H9 (cell line): Measurements from ENCODE around the gene ROR1. TPM values are rescaled to one million over a fixed set of nuclear protein-coding genes. Genes with fewer than 3 reads are reported as not detected.

ENCODE experiments used
- DNase-seq: peaks from one replicate; pipeline ENCODE4 v3.0.0-alpha.2; 2017
- H2AFZ ChIP-seq: one replicate; pipeline ENCODE4 v1.6.1; 2013; ENCODE audit warnings: mild to moderate bottlenecking, low read length, control low read depth, moderate library complexity
- H2AK5ac ChIP-seq: 2 replicates; pipeline ENCODE4 v1.6.1; 2013; ENCODE audit warnings: low read length, control low read depth, mixed read lengths; ENCODE audit not compliant: insufficient read length
- H2BK120ac ChIP-seq: one replicate; pipeline ENCODE4 v1.6.1; 2013; ENCODE audit warnings: low read depth, mild to moderate bottlenecking, low read length, control low read depth, inconsistent platforms; ENCODE audit not compliant: poor library complexity, severe bottlenecking
- H2BK12ac ChIP-seq: 2 replicates; pipeline ENCODE4 v1.6.1; 2013; ENCODE audit warnings: low read length, control low read depth, mixed read lengths, low read depth; ENCODE audit not compliant: insufficient read length
- H2BK15ac ChIP-seq: 2 replicates; pipeline ENCODE4 v1.6.1; 2013; ENCODE audit warnings: low read depth, low read length, control low read depth
- H2BK20ac ChIP-seq: one replicate; pipeline ENCODE4 v1.6.1; 2013; ENCODE audit warnings: low read depth, mild to moderate bottlenecking, low read length, control low read depth, inconsistent platforms; ENCODE audit not compliant: poor library complexity, severe bottlenecking
- H2BK5ac ChIP-seq: 2 replicates; pipeline ENCODE4 v1.6.1; 2013; ENCODE audit warnings: low read length, control low read depth, mixed read lengths; ENCODE audit not compliant: insufficient read length
- H3K14ac ChIP-seq: 2 replicates; pipeline ENCODE4 v1.6.1; 2013; ENCODE audit warnings: low read length, control low read depth; ENCODE audit not compliant: insufficient read depth
- H3K18ac ChIP-seq: 2 replicates; pipeline ENCODE4 v1.6.1; 2013; ENCODE audit warnings: low read depth, mild to moderate bottlenecking, mixed read lengths, low read length, control low read depth; ENCODE audit not compliant: insufficient read length
- H3K23ac ChIP-seq: 2 replicates; pipeline ENCODE4 v1.6.1; 2013; ENCODE audit warnings: low read length, control low read depth, mixed read lengths, low read depth; ENCODE audit not compliant: insufficient read length
- H3K23me2 ChIP-seq: 2 replicates; pipeline ENCODE4 v1.6.1; 2013; ENCODE audit warnings: low read depth, mild to moderate bottlenecking, mixed read lengths, low read length, control low read depth; ENCODE audit not compliant: insufficient read length, poor library complexity, severe bottlenecking
- H3K27ac ChIP-seq: 2 replicates; pipeline ENCODE4 v1.5.1; 2013; ENCODE audit warnings: low read length, control low read depth, mixed read lengths, low read depth; ENCODE audit not compliant: insufficient read length
- H3K27me3 ChIP-seq: 2 replicates; pipeline ENCODE4 v1.6.1; 2013; ENCODE audit warnings: low read length, control low read depth, inconsistent platforms; ENCODE audit not compliant: insufficient read depth
- H3K4ac ChIP-seq: 2 replicates; pipeline ENCODE4 v1.6.1; 2013; ENCODE audit warnings: low read depth, mild to moderate bottlenecking, control low read depth, inconsistent platforms, low read length, moderate library complexity
- H3K4me1 ChIP-seq: 2 replicates; pipeline ENCODE4 v1.6.1; 2013; ENCODE audit warnings: low read length, control low read depth, inconsistent platforms; ENCODE audit not compliant: insufficient read depth
- H3K4me2 ChIP-seq: 2 replicates; pipeline ENCODE4 v1.6.1; 2013; ENCODE audit warnings: low read length, control low read depth, mixed read lengths; ENCODE audit not compliant: insufficient read length, insufficient read depth
- H3K56ac ChIP-seq: 2 replicates; pipeline ENCODE4 v1.6.1; 2013; ENCODE audit warnings: low read depth, mild to moderate bottlenecking, mixed read lengths, low read length, control low read depth; ENCODE audit not compliant: insufficient read length
- H3K79me1 ChIP-seq: 2 replicates; pipeline ENCODE4 v1.6.1; 2013; ENCODE audit warnings: low read depth, mild to moderate bottlenecking, moderate library complexity, low read length, control low read depth, inconsistent platforms; ENCODE audit not compliant: insufficient read depth, poor library complexity, severe bottlenecking
- H3K79me2 ChIP-seq: 2 replicates; pipeline ENCODE4 v1.6.1; 2013; ENCODE audit warnings: low read length, control low read depth, inconsistent platforms; ENCODE audit not compliant: insufficient read depth
- H3K9ac ChIP-seq: 2 replicates; pipeline ENCODE4 v1.6.1; 2013; ENCODE audit warnings: low read length, control low read depth, mixed read lengths; ENCODE audit not compliant: insufficient read length; ENCODE audit errors: extremely low read depth
- H3K9me3 ChIP-seq: one replicate; pipeline ENCODE4 v1.6.1; 2013; ENCODE audit warnings: low read depth, low read length, inconsistent platforms; ENCODE audit not compliant: control insufficient read depth
- H3T11ph ChIP-seq: one replicate; pipeline ENCODE4 v1.6.1; 2013; ENCODE audit warnings: mild to moderate bottlenecking, low read length, control low read depth, inconsistent platforms
- H4K20me1 ChIP-seq: one replicate; pipeline ENCODE4 v1.6.1; 2013; ENCODE audit not compliant: control insufficient read depth, insufficient read length, insufficient read depth
- H4K5ac ChIP-seq: 2 replicates; pipeline ENCODE4 v1.6.1; 2013; ENCODE audit warnings: low read depth, mild to moderate bottlenecking, mixed read lengths, low read length, control low read depth; ENCODE audit not compliant: insufficient read length
- H4K8ac ChIP-seq: replicated peaks from 2 replicates; pipeline ENCODE4 v1.6.1; 2013; ENCODE audit warnings: low read length, control low read depth, mixed read lengths, low read depth; ENCODE audit not compliant: insufficient read length
- H4K91ac ChIP-seq: 2 replicates; pipeline ENCODE4 v1.6.1; 2013; ENCODE audit warnings: low read depth, mild to moderate bottlenecking, moderate library complexity, mixed read lengths, low read length, control low read depth; ENCODE audit not compliant: insufficient read length
- H3K27ac Mint-ChIP-seq, 3 experiments: 2 replicates in 2 of 3; 3 replicates in 1 of 3; pipeline ENCODE4 v1.8.0; 2020 to 2021; ENCODE audit warnings: mixed read lengths in 3 of 3, mild to moderate bottlenecking in 1 of 3, moderate library complexity in 1 of 3
- H3K27me3 Mint-ChIP-seq: 2 replicates; pipeline ENCODE4 v1.8.0; 2021; ENCODE audit warnings: low read depth, mild to moderate bottlenecking, moderate library complexity, mixed read lengths
- H3K36me3 Mint-ChIP-seq, 3 experiments: 2 replicates in 2 of 3; 3 replicates in 1 of 3; pipeline ENCODE4 v1.8.0; 2020 to 2021; ENCODE audit warnings: low read depth in 3 of 3, mixed read lengths in 3 of 3; ENCODE audit not compliant: insufficient read depth in 1 of 3
- H3K4me1 Mint-ChIP-seq, 2 experiments: 2 replicates each; pipeline ENCODE4 v1.8.0; 2020; ENCODE audit warnings: mixed read lengths in 2 of 2
- H3K4me3 Mint-ChIP-seq, 2 experiments: 2 replicates in 1 of 2; 3 replicates in 1 of 2; pipeline ENCODE4 v1.8.0; 2020 to 2021; ENCODE audit warnings: mild to moderate bottlenecking in 2 of 2, mixed read lengths in 2 of 2, moderate library complexity in 1 of 2
- H3K9me3 Mint-ChIP-seq, 2 experiments: 2 replicates in 1 of 2; 3 replicates in 1 of 2; pipeline ENCODE4 v1.8.0; 2020; ENCODE audit warnings: mild to moderate bottlenecking in 2 of 2, mixed read lengths in 2 of 2, moderate library complexity in 1 of 2
- WGBS: extraction: QIAGEN DNeasy Blood & Tissue Kit; methylation state at CpG from one replicate; pipeline ENCODE4 v1.1.7; 2013; ENCODE audit warnings: missing lambda C conversion rate, low lambda C conversion rate, mixed read lengths; ENCODE audit not compliant: insufficient read length; ENCODE audit errors: extremely low coverage; 5-methylcytosine and 5-hydroxymethylcytosine counted together
- total RNA-seq: library from RNA; stranded (reverse); gene quantifications from 2 replicates; pipeline ENCODE4 v1.2.1, GENCODE V29; 2021
- TF ChIP-seq, protein P1 (sequence below): fragments of 200-600 bp; sonication (generic); conservative IDR thresholded peaks from 3 replicates; pipeline ENCODE4 v1.8.0; 2021; ENCODE audit warnings: antibody characterized with exemption, mild to moderate bottlenecking

Gene ROR1
- total RNA-seq, 1 experiment from 2014 or later = 75.9 TPM

DNA sequence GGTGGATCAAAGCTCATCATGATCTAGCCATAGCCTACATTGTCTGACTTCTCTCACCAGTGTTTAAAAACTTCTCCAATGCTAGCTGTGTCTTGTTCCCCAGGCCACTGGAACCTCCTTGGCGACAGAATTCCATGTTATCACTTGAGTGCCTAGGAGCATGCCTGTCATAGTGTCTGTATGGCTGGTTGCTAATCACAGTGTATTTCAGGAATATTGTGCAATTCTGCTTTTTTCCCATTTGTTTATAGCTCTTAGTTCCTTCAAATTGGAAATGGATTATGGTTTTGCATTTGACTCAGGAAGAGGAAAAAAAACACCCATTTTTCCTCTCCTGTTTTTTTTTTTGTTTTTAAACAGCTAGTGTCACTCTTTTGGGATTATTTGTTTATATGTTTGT is 25.5 kb downstream of the ROR1 start:
- H2BK5ac ChIP-seq = no peak overlapping the region
- H2BK12ac ChIP-seq = no peak overlapping the region
- DNase-seq = no peak
- Mint-ChIP-seq H3K9me3 (no peaks in the 10 kb centered on the region), H3K36me3 (peaks cover 0 to 1% (median 0%) of the 10 kb centered on the region in 3 experiments; a peak in 2 of 7 replicates), H3K27ac (peak overlapping the region in 1 of 3 experiments; percentile 68; a peak in 4 of 7 replicates), H3K4me1 (peaks cover 78 to 90% of the 10 kb centered on the region in 2 experiments), H3K27me3 (no peaks in the 10 kb centered on the region), H3K4me3 (no peak overlapping the region)
- no peak overlapping the region for H4K5ac ChIP-seq
- H3K4ac ChIP-seq = no peak overlapping the region
- H3K14ac ChIP-seq = no peak overlapping the region
- no CpG with 5 or more reads among the region's 1 CpG for WGBS
- no peak overlapping the region for H2BK20ac ChIP-seq
- no peak overlapping the region for H2AK5ac ChIP-seq
- no peak overlapping the region for H2BK15ac ChIP-seq
- peaks cover 20% of the 10 kb centered on the region for H3K4me1 ChIP-seq
- H4K91ac ChIP-seq = no peak overlapping the region
- TF ChIP-seq, protein P1, sequence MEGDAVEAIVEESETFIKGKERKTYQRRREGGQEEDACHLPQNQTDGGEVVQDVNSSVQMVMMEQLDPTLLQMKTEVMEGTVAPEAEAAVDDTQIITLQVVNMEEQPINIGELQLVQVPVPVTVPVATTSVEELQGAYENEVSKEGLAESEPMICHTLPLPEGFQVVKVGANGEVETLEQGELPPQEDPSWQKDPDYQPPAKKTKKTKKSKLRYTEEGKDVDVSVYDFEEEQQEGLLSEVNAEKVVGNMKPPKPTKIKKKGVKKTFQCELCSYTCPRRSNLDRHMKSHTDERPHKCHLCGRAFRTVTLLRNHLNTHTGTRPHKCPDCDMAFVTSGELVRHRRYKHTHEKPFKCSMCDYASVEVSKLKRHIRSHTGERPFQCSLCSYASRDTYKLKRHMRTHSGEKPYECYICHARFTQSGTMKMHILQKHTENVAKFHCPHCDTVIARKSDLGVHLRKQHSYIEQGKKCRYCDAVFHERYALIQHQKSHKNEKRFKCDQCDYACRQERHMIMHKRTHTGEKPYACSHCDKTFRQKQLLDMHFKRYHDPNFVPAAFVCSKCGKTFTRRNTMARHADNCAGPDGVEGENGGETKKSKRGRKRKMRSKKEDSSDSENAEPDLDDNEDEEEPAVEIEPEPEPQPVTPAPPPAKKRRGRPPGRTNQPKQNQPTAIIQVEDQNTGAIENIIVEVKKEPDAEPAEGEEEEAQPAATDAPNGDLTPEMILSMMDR = no peak
- H3T11ph ChIP-seq = no peak overlapping the region
- no peak overlapping the region for H2AFZ ChIP-seq
- H3K9me3 ChIP-seq = no peaks in the 10 kb centered on the region
- no peak overlapping the region for H3K56ac ChIP-seq
- no peak overlapping the region for H2BK120ac ChIP-seq
- no peak overlapping the region for H3K27ac ChIP-seq
- H4K8ac ChIP-seq = no peak overlapping the region
- no peak overlapping the region for H3K9ac ChIP-seq
- H3K27me3 ChIP-seq = no peaks in the 10 kb centered on the region
- no peak overlapping the region for H3K23ac ChIP-seq
- H3K18ac ChIP-seq = no peak overlapping the region
- no peaks in the 10 kb centered on the region for H3K23me2 ChIP-seq
- no peaks in the 10 kb centered on the region for H4K20me1 ChIP-seq
- no peak overlapping the region for H3K4me2 ChIP-seq
- peaks cover 43% of the 10 kb centered on the region; the same call in 1 of the 2 replicates for H3K79me2 ChIP-seq
- no peaks in the 10 kb centered on the region for H3K79me1 ChIP-seq
